WTC11 (cell line): Measurements from ENCODE around the gene EEFSEC. TPM values are rescaled to one million over a fixed set of nuclear protein-coding genes. Genes with fewer than 3 reads are reported as not detected.

Source experiments
- ATAC-seq: fragments of 200-7000 bp; cut with Tn5 transposase; 2 replicates; pipeline ENCODE4 v1.10.0; 2021; ENCODE audit warnings: mild to moderate bottlenecking, moderate library complexity
- CTCF ChIA-PET: fragments of 300-600 bp; sonication (Branson Sonifier 250); formaldehyde crosslinking; loops from one replicate; lab custom pipeline; 2021; ENCODE audit warnings: antibody characterized with exemption; lab: Charles Lee
- POLR2A ChIA-PET: fragments of 350-600 bp; sonication (Branson Sonifier 250); formaldehyde crosslinking; loops from one replicate; lab custom pipeline; 2021; ENCODE audit warnings: antibody characterized with exemption; lab: Charles Lee
- DNase-seq: peaks from one replicate; pipeline ENCODE4 v3.0.0; 2021; ENCODE audit warnings: low spot score
- H3K27ac Mint-ChIP-seq: 2 replicates; pipeline ENCODE4 v1.8.0; 2021; ENCODE audit warnings: mixed read lengths
- H3K27me3 Mint-ChIP-seq: 2 replicates; pipeline ENCODE4 v1.8.0; 2021; ENCODE audit warnings: low read depth, mild to moderate bottlenecking, moderate library complexity, mixed read lengths
- H3K36me3 Mint-ChIP-seq: 2 replicates; pipeline ENCODE4 v1.8.0; 2021; ENCODE audit warnings: mixed read lengths
- H3K4me1 Mint-ChIP-seq: 2 replicates; pipeline ENCODE4 v1.8.0; 2022; ENCODE audit warnings: mixed read lengths
- H3K4me3 Mint-ChIP-seq: 2 replicates; pipeline ENCODE4 v1.8.0; 2021; ENCODE audit warnings: mild to moderate bottlenecking, moderate library complexity, mixed read lengths
- H3K9me3 Mint-ChIP-seq: 2 replicates; pipeline ENCODE4 v1.8.0; 2021; ENCODE audit warnings: mixed read lengths
- ESRRA ChIP-seq: sonication (generic); formaldehyde crosslinking; IDR thresholded peaks from 2 replicates; pipeline ENCODE4 v1.8.1; 2022; ENCODE audit warnings: mild to moderate bottlenecking, missing genetic modification reagents, borderline replicate concordance
- ETV6 ChIP-seq: sonication (generic); formaldehyde crosslinking; IDR thresholded peaks from 2 replicates; pipeline ENCODE4 v1.8.1; 2022; ENCODE audit warnings: mild to moderate bottlenecking, missing genetic modification reagents
- FOXJ3 ChIP-seq: sonication (generic); formaldehyde crosslinking; IDR thresholded peaks from 2 replicates; pipeline ENCODE4 v1.9.0; 2021; ENCODE audit warnings: missing genetic modification reagents, mild to moderate bottlenecking, borderline replicate concordance
- FOXK1 ChIP-seq: sonication (generic); formaldehyde crosslinking; IDR thresholded peaks from 2 replicates; pipeline ENCODE4 v1.8.0; 2022; ENCODE audit warnings: mild to moderate bottlenecking, moderate library complexity, missing genetic modification reagents
- FOXP4 ChIP-seq: sonication (generic); formaldehyde crosslinking; IDR thresholded peaks from 2 replicates; pipeline ENCODE4 v1.8.0; 2022; ENCODE audit warnings: mild to moderate bottlenecking, missing genetic modification reagents
- KAT7 ChIP-seq: sonication (generic); formaldehyde crosslinking; IDR thresholded peaks from 2 replicates; pipeline ENCODE4 v1.8.1; 2023; ENCODE audit warnings: missing genetic modification reagents, mild to moderate bottlenecking, borderline replicate concordance
- USF1 ChIP-seq: sonication (generic); formaldehyde crosslinking; IDR thresholded peaks from 2 replicates; pipeline ENCODE4 v1.8.0; 2022; ENCODE audit warnings: mild to moderate bottlenecking, missing genetic modification reagents
- total RNA-seq: library from RNA; stranded (reverse); gene quantifications from 3 replicates; pipeline ENCODE4 v1.2.3, GENCODE V29; 2021
- TF ChIP-seq, protein P1 (sequence below): fragments of 250-450 bp; sonication (Bioruptor Pico); IDR thresholded peaks from 2 replicates; pipeline ENCODE4 v1.9.0; 2021; ENCODE audit warnings: mild to moderate bottlenecking, borderline replicate concordance
- TF ChIP-seq, protein P2 (sequence below): sonication (generic); formaldehyde crosslinking; conservative IDR thresholded peaks from 2 replicates; pipeline ENCODE4 v1.8.1; 2022; ENCODE audit warnings: mild to moderate bottlenecking, missing genetic modification reagents

EEFSEC gene
- total RNA-seq, 1 experiment from 2014 or later = 13.7 TPM

DNA sequence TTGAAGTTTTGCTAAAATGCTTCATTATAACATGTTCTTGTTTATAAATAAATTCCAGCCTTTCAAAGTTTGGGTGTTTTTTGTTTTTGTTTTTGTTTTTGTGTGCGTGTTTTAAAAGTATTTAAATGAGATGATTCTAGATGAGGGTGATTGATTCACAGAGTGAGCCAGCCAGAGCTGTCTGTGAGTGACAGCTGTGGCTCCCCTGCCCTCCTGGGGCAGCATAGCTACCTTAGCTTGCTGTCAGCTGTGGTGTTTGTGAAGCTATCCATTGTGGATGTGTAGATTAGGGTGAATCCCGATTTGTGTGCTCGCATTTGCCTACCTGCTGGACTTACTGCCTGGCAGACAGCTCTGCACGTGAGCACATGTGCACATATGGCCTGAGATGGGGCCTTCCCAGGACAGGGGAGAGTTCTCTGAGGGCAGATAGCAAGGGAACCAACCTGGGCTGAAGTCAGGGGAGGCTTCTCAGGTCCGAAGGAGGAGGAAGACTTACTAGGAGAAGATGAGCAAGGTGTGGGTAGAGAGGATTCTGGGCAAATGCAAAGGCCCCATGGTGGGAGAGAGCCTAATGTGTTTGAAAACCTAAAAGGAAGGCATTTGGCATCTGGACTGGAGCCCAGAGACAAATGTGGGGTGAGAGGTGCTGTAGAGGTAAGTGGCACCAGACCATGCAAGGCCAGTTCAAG is 124.2 kb downstream of the EEFSEC start:
- H3K4me3 Mint-ChIP-seq = no peak overlapping the region
- ChIA-PET POLR2A (interaction anchor here (0.5 kb wide), 1 partner anchor 42 kb away, joined by 3 read pairs; no protein-coding TSS in a partner anchor), CTCF (interaction anchor here (1.4 to 8.4 kb wide), 2 partner anchors 7 to 44 kb away, joined by 4 to 60 read pairs; no protein-coding TSS in a partner anchor)
- 0 out of 2 replicates have a peak, but pooled peaks have one; percentile 26 for TF ChIP-seq FOXP4 (CRISPR knock-in tag)
- no peak for TF ChIP-seq FOXK1 (CRISPR knock-in tag)
- DNase-seq = no peak
- H3K36me3 Mint-ChIP-seq = no peaks in the 10 kb centered on the region
- no peak for ATAC-seq
- H3K27me3 Mint-ChIP-seq = peaks cover 43% of the 10 kb centered on the region
- H3K4me1 Mint-ChIP-seq = peaks cover 89% of the 10 kb centered on the region
- H3K27ac Mint-ChIP-seq = no peak overlapping the region
- no peaks in the 10 kb centered on the region for H3K9me3 Mint-ChIP-seq

GRCh38 chr3:128278130-128278529 is 124.8 kb downstream of the EEFSEC start:
- H3K27me3 Mint-ChIP-seq = peaks cover 49% of the 10 kb centered on the region
- no peak overlapping the region for H3K27ac Mint-ChIP-seq
- TF ChIP-seq ESRRA (CRISPR knock-in tag) (no peak), KAT7 (CRISPR knock-in tag) (no peak), FOXJ3 (CRISPR knock-in tag) (no peak), USF1 (CRISPR knock-in tag) (no peak)
- TF ChIP-seq, protein P1, sequence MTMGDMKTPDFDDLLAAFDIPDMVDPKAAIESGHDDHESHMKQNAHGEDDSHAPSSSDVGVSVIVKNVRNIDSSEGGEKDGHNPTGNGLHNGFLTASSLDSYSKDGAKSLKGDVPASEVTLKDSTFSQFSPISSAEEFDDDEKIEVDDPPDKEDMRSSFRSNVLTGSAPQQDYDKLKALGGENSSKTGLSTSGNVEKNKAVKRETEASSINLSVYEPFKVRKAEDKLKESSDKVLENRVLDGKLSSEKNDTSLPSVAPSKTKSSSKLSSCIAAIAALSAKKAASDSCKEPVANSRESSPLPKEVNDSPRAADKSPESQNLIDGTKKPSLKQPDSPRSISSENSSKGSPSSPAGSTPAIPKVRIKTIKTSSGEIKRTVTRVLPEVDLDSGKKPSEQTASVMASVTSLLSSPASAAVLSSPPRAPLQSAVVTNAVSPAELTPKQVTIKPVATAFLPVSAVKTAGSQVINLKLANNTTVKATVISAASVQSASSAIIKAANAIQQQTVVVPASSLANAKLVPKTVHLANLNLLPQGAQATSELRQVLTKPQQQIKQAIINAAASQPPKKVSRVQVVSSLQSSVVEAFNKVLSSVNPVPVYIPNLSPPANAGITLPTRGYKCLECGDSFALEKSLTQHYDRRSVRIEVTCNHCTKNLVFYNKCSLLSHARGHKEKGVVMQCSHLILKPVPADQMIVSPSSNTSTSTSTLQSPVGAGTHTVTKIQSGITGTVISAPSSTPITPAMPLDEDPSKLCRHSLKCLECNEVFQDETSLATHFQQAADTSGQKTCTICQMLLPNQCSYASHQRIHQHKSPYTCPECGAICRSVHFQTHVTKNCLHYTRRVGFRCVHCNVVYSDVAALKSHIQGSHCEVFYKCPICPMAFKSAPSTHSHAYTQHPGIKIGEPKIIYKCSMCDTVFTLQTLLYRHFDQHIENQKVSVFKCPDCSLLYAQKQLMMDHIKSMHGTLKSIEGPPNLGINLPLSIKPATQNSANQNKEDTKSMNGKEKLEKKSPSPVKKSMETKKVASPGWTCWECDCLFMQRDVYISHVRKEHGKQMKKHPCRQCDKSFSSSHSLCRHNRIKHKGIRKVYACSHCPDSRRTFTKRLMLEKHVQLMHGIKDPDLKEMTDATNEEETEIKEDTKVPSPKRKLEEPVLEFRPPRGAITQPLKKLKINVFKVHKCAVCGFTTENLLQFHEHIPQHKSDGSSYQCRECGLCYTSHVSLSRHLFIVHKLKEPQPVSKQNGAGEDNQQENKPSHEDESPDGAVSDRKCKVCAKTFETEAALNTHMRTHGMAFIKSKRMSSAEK = no peak
- DNase-seq (no peak), ATAC-seq (no peak)
- no peak overlapping the region for H3K4me3 Mint-ChIP-seq
- H3K36me3 Mint-ChIP-seq = no peaks in the 10 kb centered on the region
- ChIA-PET CTCF (interaction anchor here (1.1 to 8.4 kb wide), 4 partner anchors 8 to 340 kb away, joined by 3 to 60 read pairs (median 6); no protein-coding TSS in a partner anchor), POLR2A (interaction anchor here (0.5 kb wide), 1 partner anchor 41 kb away, joined by 3 read pairs; no protein-coding TSS in a partner anchor)
- no peaks in the 10 kb centered on the region for H3K9me3 Mint-ChIP-seq
- H3K4me1 Mint-ChIP-seq = peaks cover 89% of the 10 kb centered on the region

- ATAC-seq = peak; percentile 16
Observed at GRCh38 chr3:128278761-128279600, 125.7 kb downstream of the EEFSEC start.

More at GRCh38 chr3:128278761-128279600, 125.7 kb downstream of the EEFSEC start:
- POLR2A ChIA-PET = no interaction called here
- H3K4me3 Mint-ChIP-seq = no peak overlapping the region; the same call in 1 of the 2 replicates
- peak; percentile 38 for DNase-seq
- H3K9me3 Mint-ChIP-seq = no peaks in the 10 kb centered on the region
- 0 out of 2 replicates have a peak, but pooled peaks have one; percentile 33 for TF ChIP-seq ETV6 (CRISPR knock-in tag)
- TF ChIP-seq, protein P2, sequence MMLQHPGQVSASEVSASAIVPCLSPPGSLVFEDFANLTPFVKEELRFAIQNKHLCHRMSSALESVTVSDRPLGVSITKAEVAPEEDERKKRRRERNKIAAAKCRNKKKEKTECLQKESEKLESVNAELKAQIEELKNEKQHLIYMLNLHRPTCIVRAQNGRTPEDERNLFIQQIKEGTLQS = no peak
- peaks cover 94% of the 10 kb centered on the region for H3K4me1 Mint-ChIP-seq
- H3K27ac Mint-ChIP-seq = no peak overlapping the region; the same call in 1 of the 2 replicates
- peaks cover 57% of the 10 kb centered on the region for H3K27me3 Mint-ChIP-seq
- no peaks in the 10 kb centered on the region for H3K36me3 Mint-ChIP-seq
- CTCF ChIA-PET = interaction anchor here (0.7 to 8.4 kb wide), 6 partner anchors 8 to 339 kb away, joined by 3 to 60 read pairs (median 4); no protein-coding TSS in a partner anchor
